GM19240 (cell line): Measurements from ENCODE around the gene MFAP3.

ENCODE experiments used
- DNase-seq: peaks from one replicate; pipeline ENCODE4 v3.0.0; 2011; ENCODE audit warnings: low spot score; ENCODE audit not compliant: insufficient read length

The MFAP3 gene

GRCh38 chr5:154092356-154093141, 53.8 kb downstream of the MFAP3 start:
- no peak for DNase-seq

- DNase-seq, result no peak
Observed at GRCh38 chr5:154093142-154093532, 54.4 kb downstream of the MFAP3 start.

- no peak for DNase-seq
Observed at GRCh38 chr5:154095904-154096303, 57.1 kb downstream of the MFAP3 start.

GRCh38 chr5:154097031-154097430, 58.3 kb downstream of the MFAP3 start:
- DNase-seq, result no peak

GRCh38 chr5:154098465-154098864, 59.7 kb downstream of the MFAP3 start:
- DNase-seq, result no peak

- no peak for DNase-seq
Observed at GRCh38 chr5:154101184-154101583, 62.4 kb downstream of the MFAP3 start.

GRCh38 chr5:154103233-154103632, 64.5 kb downstream of the MFAP3 start:
- DNase-seq, result no peak
